AG09319 (cell line): ENCODE data around the gene CNTN2.
A peak's percentile ranks its signal among the peaks of the same experiment; 100 is the strongest.

ENCODE experiments used
- DNase-seq: peaks from one replicate; pipeline ENCODE4 v3.0.0-alpha.2; 2010; ENCODE audit warnings: low read depth; ENCODE audit errors: extremely low read depth
- TF ChIP-seq, protein P1 (sequence below): IDR thresholded peaks from 2 replicates; pipeline ENCODE4 v1.5.1; 2011; ENCODE audit warnings: low read depth, mild to moderate bottlenecking, inconsistent platforms, low read length, moderate library complexity

The CNTN2 gene

DNA sequence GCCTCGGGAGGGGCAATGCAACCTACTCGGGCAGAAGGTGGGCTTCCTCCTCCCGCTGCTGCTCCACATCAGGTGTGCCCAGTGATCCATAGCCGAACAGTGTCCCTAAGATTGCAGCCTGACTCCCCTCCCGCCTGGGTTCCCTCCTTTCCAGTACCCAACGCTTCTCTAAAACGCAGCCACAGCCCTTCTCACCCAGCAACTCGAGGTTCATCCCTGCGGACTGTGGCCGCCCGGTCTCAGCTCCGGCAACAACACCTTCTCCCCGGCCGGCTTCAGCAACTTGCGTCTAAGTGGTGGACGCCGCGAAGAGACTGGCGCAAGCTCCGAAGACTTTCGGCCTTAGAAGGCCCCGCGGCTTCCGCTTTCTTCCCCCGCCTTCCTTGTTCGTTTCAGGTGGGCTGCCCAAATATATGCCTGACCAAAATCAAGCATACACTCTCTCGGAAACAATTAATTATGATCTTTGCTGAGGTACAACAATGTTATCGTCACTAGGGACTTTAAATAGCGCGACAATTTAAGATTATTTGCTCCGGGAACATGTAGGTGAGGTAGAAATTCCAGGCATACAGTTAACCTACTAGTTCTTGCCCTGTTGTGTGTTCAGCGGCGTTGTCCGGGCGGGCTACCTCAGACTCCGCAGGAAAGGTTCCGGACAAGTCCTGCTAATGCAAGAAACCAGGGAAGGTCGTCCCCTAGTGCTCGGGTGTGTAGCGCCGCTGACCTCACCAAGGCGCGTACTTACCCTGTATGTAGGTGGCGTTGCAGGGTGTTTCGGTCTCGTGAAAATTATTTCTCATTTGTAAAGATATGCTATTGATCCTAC, 78.9 kb downstream of the CNTN2 start, which contains the start of gene RBBP5:
Gene RBBP5, minus strand, starts transcription at position 319 of the 829 bp plus-strand sequence. Its CDS starts 105 bp downstream, at position 214.
- peak; percentile 98 for DNase-seq
- TF ChIP-seq, protein P1, sequence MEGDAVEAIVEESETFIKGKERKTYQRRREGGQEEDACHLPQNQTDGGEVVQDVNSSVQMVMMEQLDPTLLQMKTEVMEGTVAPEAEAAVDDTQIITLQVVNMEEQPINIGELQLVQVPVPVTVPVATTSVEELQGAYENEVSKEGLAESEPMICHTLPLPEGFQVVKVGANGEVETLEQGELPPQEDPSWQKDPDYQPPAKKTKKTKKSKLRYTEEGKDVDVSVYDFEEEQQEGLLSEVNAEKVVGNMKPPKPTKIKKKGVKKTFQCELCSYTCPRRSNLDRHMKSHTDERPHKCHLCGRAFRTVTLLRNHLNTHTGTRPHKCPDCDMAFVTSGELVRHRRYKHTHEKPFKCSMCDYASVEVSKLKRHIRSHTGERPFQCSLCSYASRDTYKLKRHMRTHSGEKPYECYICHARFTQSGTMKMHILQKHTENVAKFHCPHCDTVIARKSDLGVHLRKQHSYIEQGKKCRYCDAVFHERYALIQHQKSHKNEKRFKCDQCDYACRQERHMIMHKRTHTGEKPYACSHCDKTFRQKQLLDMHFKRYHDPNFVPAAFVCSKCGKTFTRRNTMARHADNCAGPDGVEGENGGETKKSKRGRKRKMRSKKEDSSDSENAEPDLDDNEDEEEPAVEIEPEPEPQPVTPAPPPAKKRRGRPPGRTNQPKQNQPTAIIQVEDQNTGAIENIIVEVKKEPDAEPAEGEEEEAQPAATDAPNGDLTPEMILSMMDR, result peak; percentile 91

DNA sequence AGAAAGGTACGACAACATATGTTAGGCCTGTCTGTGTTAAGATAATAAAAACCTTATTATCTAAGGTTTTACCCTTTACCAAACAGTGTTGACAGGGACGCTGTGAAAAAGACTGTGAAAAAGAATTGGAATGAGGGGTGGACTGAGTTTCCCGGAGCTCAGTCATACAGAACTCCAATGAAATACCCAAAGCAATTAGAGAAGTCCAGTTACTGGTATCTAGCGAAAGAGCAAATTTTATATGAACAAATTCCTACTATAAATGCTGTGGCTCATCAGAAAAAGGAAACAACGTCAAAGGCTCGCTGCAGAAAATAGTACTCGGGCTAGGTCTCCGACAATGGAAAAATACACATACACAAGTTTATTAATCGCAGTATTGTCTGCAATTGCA, 79.5 kb downstream of the CNTN2 start:
- DNase-seq, result no peak
- TF ChIP-seq, protein P1, result no peak

DNA sequence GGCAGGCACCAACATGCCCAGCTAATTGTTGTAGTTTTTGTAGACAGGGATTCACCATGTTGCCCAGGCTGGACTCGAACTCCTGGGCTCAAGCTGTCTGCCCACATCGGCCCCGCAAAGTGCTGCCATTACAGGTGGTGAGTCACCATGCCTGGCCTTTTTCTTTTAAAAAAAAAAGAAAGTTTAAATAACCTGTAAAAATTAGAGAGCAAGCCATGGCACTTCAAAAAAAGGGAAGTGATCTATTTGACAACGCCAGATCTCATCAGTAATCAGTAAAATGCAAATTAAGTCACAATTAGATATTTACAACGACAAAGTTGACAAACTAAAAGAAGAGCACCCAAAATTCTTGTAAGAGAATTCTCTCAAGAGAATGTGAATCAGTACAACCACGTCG, 81.7 kb downstream of the CNTN2 start:
- no peak for DNase-seq
- TF ChIP-seq, protein P1, result no peak

DNA sequence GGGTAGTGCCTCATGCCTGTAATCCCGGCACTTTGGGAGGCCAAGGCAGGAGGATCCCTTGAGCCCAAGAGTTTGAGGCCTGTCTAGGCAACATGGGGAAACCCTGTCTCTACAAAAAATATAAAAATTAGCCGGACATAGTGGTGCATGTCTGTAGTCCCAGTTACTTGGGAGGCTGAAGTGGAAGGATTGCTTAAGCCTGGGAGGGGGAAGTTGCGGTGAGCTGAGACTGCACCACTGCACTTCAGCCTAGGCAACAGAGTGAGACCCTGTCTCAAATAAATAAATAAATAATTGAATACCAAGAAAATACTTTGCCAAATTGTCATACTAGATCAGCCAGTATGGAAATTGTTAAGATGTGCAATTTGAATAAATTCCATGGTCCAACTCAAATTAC, 84.6 kb downstream of the CNTN2 start:
- no peak for DNase-seq
- TF ChIP-seq, protein P1, result no peak
